ENCODE results near the gene CTDP1. TPM values are rescaled to one million over a fixed set of nuclear protein-coding genes. Genes with fewer than 3 reads are reported as not detected.

CTDP1 gene
- total RNA-seq, 1 donor from 2014 or later: 34.8 TPM

GRCh38 chr18:79797518-79798345, 118.1 kb downstream of the CTDP1 start, which contains the start of gene KCNG2:
Gene KCNG2, plus strand, starts transcription at chr18:79797938. Its CDS starts 65,730 bp downstream, at chr18:79863668.
- peak within 1 kb of the TSS; percentile 93 for H3K4me3 Mint-ChIP-seq (ENCODE audit: unreplicated experiment)
- peaks cover 20% of the 10 kb centered on the region for H3K9me3 Mint-ChIP-seq (ENCODE audit: unreplicated experiment)
- peaks cover 12% of the 10 kb centered on the region for H3K27me3 Mint-ChIP-seq (ENCODE audit: unreplicated experiment)
- no peak for TF ChIP-seq CTCF (IDR thresholded peaks at IDR 0.05; ENCODE audit: partially characterized antibody, unreplicated experiment)
- peak; percentile 77 for DNase-seq
- H3K36me3 Mint-ChIP-seq (ENCODE audit: unreplicated experiment): peaks cover 16% of the 10 kb centered on the region
- peaks cover 24% of the 10 kb centered on the region for H3K4me1 Mint-ChIP-seq (ENCODE audit: low read depth, unreplicated experiment)
- H3K27ac Mint-ChIP-seq (ENCODE audit: unreplicated experiment): peak within 1 kb of the TSS; percentile 69

- DNase-seq: no peak
- peaks cover 20% of the 10 kb centered on the region for H3K36me3 Mint-ChIP-seq (ENCODE audit: unreplicated experiment)
- peaks cover 12% of the 10 kb centered on the region for H3K27me3 Mint-ChIP-seq (ENCODE audit: unreplicated experiment)
Observed at GRCh38 chr18:79798346-79798998, 118.9 kb downstream of the CTDP1 start.

GRCh38 chr18:79798999-79799370, 119.4 kb downstream of the CTDP1 start:
- DNase-seq: peak; percentile 62
- Mint-ChIP-seq H3K4me3 (ENCODE audit: unreplicated experiment) (peak overlapping the region; percentile 81), H3K36me3 (ENCODE audit: unreplicated experiment) (peaks cover 20% of the 10 kb centered on the region), H3K27ac (ENCODE audit: unreplicated experiment) (peak overlapping the region; percentile 11), H3K4me1 (ENCODE audit: low read depth, unreplicated experiment) (peaks cover 26% of the 10 kb centered on the region), H3K27me3 (ENCODE audit: unreplicated experiment) (peaks cover 12% of the 10 kb centered on the region), H3K9me3 (ENCODE audit: unreplicated experiment) (peaks cover 20% of the 10 kb centered on the region)
- TF ChIP-seq CTCF (IDR thresholded peaks at IDR 0.05; ENCODE audit: partially characterized antibody, unreplicated experiment): no peak

More at GRCh38 chr18:79798346-79798998, 118.9 kb downstream of the CTDP1 start:
- Mint-ChIP-seq H3K4me1 (ENCODE audit: low read depth, unreplicated experiment) (peaks cover 26% of the 10 kb centered on the region), H3K9me3 (ENCODE audit: unreplicated experiment) (peaks cover 20% of the 10 kb centered on the region), H3K4me3 (ENCODE audit: unreplicated experiment) (peak overlapping the region; percentile 81), H3K27ac (ENCODE audit: unreplicated experiment) (no peak overlapping the region)
- TF ChIP-seq CTCF (IDR thresholded peaks at IDR 0.05; ENCODE audit: partially characterized antibody, unreplicated experiment): no peak

- H3K36me3 Mint-ChIP-seq (ENCODE audit: unreplicated experiment): peaks cover 15% of the 10 kb centered on the region
- peak overlapping the region; percentile 81 for H3K4me3 Mint-ChIP-seq (ENCODE audit: unreplicated experiment)
- TF ChIP-seq CTCF (IDR thresholded peaks at IDR 0.05; ENCODE audit: partially characterized antibody, unreplicated experiment): no peak
- H3K9me3 Mint-ChIP-seq (ENCODE audit: unreplicated experiment): peaks cover 20% of the 10 kb centered on the region
- H3K27me3 Mint-ChIP-seq (ENCODE audit: unreplicated experiment): peaks cover 12% of the 10 kb centered on the region
- no peak for DNase-seq
- peaks cover 26% of the 10 kb centered on the region for H3K4me1 Mint-ChIP-seq (ENCODE audit: low read depth, unreplicated experiment)
- peak overlapping the region; percentile 11 for H3K27ac Mint-ChIP-seq (ENCODE audit: unreplicated experiment)
Observed at GRCh38 chr18:79799619-79800370, 120.2 kb downstream of the CTDP1 start.

Data from glutamatergic neuron (in vitro differentiated cells).